Endothelial cell (in vitro differentiated cells): ENCODE data around the gene FARS2. TPM values are rescaled to one million over a fixed set of nuclear protein-coding genes. Genes with fewer than 3 reads are reported as not detected.

Experiments used
- DNase-seq: peaks from one replicate; pipeline ENCODE4 v3.0.0; 2021; ENCODE audit warnings: low spot score
- H3K27ac Mint-ChIP-seq: one replicate; pipeline ENCODE4 v1.8.0; 2021; ENCODE audit warnings: mixed read lengths, inconsistent platforms; ENCODE audit not compliant: unreplicated experiment
- H3K27me3 Mint-ChIP-seq: one replicate; pipeline ENCODE4 v1.8.0; 2021; ENCODE audit warnings: mild to moderate bottlenecking, moderate library complexity, mixed read lengths, inconsistent platforms; ENCODE audit not compliant: unreplicated experiment
- H3K36me3 Mint-ChIP-seq: one replicate; pipeline ENCODE4 v1.8.0; 2021; ENCODE audit warnings: mild to moderate bottlenecking, low read depth, mixed read lengths, inconsistent platforms; ENCODE audit not compliant: unreplicated experiment
- H3K4me1 Mint-ChIP-seq: one replicate; pipeline ENCODE4 v1.8.0; 2021; ENCODE audit warnings: mild to moderate bottlenecking, mixed read lengths, inconsistent platforms; ENCODE audit not compliant: unreplicated experiment
- H3K4me3 Mint-ChIP-seq: one replicate; pipeline ENCODE4 v1.8.0; 2021; ENCODE audit warnings: mild to moderate bottlenecking, mixed read lengths, inconsistent platforms; ENCODE audit not compliant: unreplicated experiment
- H3K9me3 Mint-ChIP-seq: one replicate; pipeline ENCODE4 v1.8.0; 2021; ENCODE audit warnings: mixed read lengths, inconsistent platforms; ENCODE audit not compliant: unreplicated experiment
- CTCF ChIP-seq: fragments of 200-600 bp; sonication (generic); IDR thresholded peaks from one replicate; pipeline ENCODE4 v1.5.0; 2021; ENCODE audit warnings: antibody characterized with exemption; ENCODE audit not compliant: unreplicated experiment
- total RNA-seq: library from RNA; stranded (reverse); fragmentation: NEBNext Ultra II Directional; extraction: Animal tissue kit (Norgen Biotek cat#: 25700); gene quantifications from one replicate; pipeline ENCODE4 v1.2.1, GENCODE V29; 2021; ENCODE audit not compliant: unreplicated experiment

FARS2 gene
- total RNA-seq, 1 donor from 2014 or later = 17.8 TPM

DNA sequence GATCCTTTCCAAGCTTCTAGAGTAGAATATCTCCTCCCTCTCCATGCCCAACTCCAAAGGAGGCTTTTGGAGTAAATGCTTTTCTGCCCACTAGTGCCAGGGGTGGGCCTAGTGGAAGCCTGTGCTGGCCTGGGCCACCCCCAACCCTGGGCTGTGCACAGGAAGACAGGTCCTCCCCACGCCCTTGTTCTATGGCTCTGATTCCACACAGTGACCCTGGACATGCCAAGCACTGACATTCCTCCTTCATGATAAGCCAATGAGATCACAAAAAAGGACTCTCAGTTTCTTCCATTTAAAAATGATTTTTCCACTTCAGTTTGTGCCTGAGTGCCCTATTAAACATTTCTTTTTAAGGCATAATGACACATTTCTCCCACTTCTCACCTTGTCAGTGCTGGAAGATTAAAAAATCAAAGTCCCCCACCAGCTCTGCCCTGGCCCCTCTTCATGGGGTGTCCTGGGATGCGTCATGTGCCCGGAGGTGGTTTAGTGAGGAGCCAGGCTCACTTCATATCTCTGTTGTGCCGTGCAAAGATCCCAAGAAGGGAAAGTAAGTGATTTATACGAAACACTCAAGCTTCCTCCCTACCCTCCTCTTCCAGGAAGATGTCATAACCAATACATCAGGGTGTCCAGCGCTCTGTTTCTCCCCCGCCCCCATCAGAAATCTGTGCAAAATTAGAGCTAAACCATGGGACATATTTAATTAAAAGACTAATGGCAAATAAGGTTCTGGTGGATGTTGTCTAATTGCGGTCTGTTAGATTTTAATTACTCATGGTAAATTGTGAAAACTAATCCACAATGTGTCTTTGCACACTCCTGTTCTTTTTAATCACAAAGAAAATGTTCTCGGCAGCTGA lies 490.4 kb downstream of the FARS2 start:
- TF ChIP-seq CTCF = no peak
- peaks cover 5% of the 10 kb centered on the region for H3K9me3 Mint-ChIP-seq
- H3K27me3 Mint-ChIP-seq = peaks cover 2% of the 10 kb centered on the region
- H3K27ac Mint-ChIP-seq = no peak overlapping the region
- peaks cover 17% of the 10 kb centered on the region for H3K36me3 Mint-ChIP-seq
- DNase-seq = no peak
- H3K4me1 Mint-ChIP-seq = no peaks in the 10 kb centered on the region
- H3K4me3 Mint-ChIP-seq = no peak overlapping the region

DNA sequence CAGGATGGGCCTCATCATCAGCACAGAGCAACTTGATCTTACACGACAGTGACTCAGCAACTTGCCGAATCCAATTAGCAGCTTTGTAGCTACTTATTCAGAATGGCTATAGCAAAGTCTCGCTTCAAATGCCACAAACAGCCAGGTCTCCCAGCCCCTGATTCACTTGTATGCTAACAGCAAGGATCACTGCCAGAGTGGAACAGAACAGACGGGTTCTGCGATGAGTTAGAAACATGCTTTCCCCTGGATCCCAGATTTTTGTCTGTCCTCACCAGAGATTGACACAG lies 491.0 kb downstream of the FARS2 start:
- peaks cover 17% of the 10 kb centered on the region for H3K36me3 Mint-ChIP-seq
- no peak for TF ChIP-seq CTCF
- no peak for DNase-seq
- H3K27ac Mint-ChIP-seq = no peak overlapping the region
- H3K4me3 Mint-ChIP-seq = no peak overlapping the region
- no peaks in the 10 kb centered on the region for H3K4me1 Mint-ChIP-seq
- H3K9me3 Mint-ChIP-seq = peaks cover 5% of the 10 kb centered on the region
- H3K27me3 Mint-ChIP-seq = peaks cover 1% of the 10 kb centered on the region

DNA sequence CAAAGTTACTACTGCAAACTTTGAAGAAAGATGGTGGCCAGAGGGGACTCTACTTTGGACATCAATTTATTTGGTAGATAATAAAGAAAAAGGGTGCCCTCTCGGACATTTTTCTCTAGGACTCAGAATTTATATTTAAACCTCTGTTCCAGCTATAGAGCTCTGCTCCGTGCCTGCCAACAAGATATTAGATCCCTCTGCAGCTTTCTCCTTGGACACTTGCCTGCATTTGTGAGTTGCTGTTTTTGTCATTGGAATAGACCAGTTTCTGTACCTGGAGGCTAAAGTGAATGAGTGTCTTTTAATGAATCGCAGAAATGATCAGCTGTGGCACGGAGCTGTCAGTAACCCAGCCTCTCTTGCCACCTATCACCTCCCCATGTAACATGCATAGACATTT lies 491.9 kb downstream of the FARS2 start:
- no peak for TF ChIP-seq CTCF
- no peak overlapping the region for H3K4me3 Mint-ChIP-seq
- no peaks in the 10 kb centered on the region for H3K4me1 Mint-ChIP-seq
- H3K9me3 Mint-ChIP-seq = peaks cover 5% of the 10 kb centered on the region
- DNase-seq = no peak
- H3K36me3 Mint-ChIP-seq = peaks cover 17% of the 10 kb centered on the region
- H3K27me3 Mint-ChIP-seq = peaks cover 1% of the 10 kb centered on the region
- no peak overlapping the region for H3K27ac Mint-ChIP-seq

- Mint-ChIP-seq H3K27ac (no peak overlapping the region), H3K36me3 (peaks cover 17% of the 10 kb centered on the region), H3K27me3 (peaks cover 1% of the 10 kb centered on the region), H3K9me3 (peaks cover 5% of the 10 kb centered on the region), H3K4me1 (no peaks in the 10 kb centered on the region), H3K4me3 (no peak overlapping the region)
- TF ChIP-seq CTCF = no peak
- DNase-seq = no peak
These were observed 493.6 kb downstream of the FARS2 start for GRCh38 chr6:5754904-5755303.

GRCh38 chr6:5759571-5759970 lies 498.3 kb downstream of the FARS2 start:
- H3K4me3 Mint-ChIP-seq = no peak overlapping the region
- DNase-seq = no peak
- no peak for TF ChIP-seq CTCF
- H3K4me1 Mint-ChIP-seq = peaks cover 4% of the 10 kb centered on the region
- H3K27me3 Mint-ChIP-seq = peaks cover 4% of the 10 kb centered on the region
- peaks cover 12% of the 10 kb centered on the region for H3K36me3 Mint-ChIP-seq
- H3K27ac Mint-ChIP-seq = no peak overlapping the region
- peaks cover 5% of the 10 kb centered on the region for H3K9me3 Mint-ChIP-seq
